Activated CD8-positive, alpha-beta memory T cell treated with anti-CD3 and anti-CD28 coated beads, Interleukin-2, amount 50 U/mL, for 1 hour (primary cell): Measurements from ENCODE around the gene SLC12A8.
A peak's percentile ranks its signal among the peaks of the same experiment; 100 is the strongest.

ENCODE experiments used
- DNase-seq: peaks from one replicate; pipeline ENCODE4 v3.0.0-alpha.2; 2020; ENCODE audit errors: extremely low read depth

The SLC12A8 gene

DNA sequence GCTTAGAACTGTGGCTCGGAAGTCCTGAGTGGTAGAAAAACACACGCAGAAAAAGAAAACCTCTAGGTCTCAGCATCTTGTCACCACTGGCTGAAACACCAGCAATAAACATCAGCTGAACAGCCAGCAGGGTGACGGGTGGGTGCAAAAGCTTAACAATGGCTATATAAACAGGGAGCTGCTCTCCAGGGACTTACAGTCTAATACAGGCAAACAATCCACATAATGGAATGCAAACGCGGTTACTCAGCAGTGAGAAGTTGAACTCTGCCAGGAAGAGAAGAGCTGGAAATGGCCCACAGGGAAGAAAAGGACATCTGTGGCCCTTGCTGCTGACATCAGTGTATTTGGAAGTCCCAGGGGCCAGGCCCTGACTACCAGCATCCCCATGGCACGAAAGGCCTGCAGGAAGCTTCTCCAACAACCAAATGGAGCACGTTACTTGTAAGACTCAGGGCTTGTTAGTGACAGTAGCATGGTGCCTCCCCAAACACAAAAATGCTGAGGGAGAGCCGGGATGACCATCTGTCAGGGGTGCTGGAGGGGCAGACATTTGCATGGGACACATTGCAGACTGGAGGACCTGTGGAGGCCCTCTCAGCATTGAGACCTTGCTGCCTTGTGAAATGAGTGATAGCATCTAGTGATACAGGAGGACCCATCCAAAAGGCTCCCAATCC lies 159.8 kb downstream of the SLC12A8 start:
- DNase-seq = no peak

DNA sequence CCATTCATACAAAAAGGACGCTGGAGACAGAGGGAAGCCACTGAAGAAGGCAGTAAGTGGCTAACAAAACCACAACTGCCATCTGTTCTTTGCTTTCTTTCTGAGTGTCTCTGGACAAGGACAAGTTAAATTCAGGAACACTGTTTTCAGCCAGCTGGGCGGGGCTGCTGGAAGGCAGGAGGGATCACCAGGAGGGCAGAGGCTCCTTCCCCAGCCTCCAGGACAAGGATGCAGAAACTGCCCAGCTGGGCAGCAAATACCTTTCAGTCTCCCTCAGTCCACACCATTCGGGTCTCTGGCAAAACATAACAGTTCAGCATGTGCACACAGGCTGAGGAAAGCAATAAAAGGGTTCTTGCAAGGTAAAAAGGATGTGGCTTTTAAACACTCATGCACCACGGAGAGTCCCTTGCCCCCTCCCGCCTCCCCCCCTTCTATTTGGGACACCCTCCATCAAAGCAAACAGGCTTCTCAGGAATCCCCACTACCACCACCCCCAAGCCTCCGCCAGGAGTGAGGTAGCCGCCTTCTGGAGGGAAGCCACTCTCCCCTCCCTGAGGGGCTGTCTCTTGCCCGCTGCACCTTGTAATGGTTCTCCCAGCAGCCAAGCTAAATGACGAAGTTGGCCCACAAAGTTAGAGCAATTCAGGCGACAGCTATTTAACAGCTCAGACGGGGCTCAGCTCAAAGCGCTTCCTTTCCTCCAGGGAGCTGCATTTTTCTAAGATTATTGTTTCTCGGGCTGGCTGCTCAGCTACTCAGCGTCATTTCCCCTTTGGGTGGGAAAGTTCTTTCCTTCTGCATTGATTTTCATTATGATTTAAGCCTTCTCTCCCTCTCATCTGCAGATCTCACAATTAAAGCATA lies 160.6 kb downstream of the SLC12A8 start:
- DNase-seq = peak; percentile 58

DNA sequence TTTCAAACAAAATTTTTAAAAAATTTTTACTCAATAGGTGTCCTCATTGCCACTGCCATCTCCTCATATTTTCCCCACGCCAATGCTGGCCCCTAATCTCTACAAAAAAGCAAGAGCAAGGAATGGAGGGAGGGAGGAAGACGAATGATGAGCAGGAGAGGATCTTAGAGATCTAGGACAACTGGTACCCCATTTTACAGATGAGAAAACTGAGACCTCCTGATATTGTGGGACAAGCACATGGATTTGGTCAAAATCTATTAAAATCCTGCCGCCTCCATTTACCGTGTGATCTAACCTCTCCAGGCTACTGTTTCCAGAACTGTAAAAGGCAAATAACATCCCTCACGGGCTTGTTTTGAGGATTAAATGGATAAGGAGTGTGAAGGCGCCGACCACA lies 161.3 kb downstream of the SLC12A8 start:
- DNase-seq = no peak

DNA sequence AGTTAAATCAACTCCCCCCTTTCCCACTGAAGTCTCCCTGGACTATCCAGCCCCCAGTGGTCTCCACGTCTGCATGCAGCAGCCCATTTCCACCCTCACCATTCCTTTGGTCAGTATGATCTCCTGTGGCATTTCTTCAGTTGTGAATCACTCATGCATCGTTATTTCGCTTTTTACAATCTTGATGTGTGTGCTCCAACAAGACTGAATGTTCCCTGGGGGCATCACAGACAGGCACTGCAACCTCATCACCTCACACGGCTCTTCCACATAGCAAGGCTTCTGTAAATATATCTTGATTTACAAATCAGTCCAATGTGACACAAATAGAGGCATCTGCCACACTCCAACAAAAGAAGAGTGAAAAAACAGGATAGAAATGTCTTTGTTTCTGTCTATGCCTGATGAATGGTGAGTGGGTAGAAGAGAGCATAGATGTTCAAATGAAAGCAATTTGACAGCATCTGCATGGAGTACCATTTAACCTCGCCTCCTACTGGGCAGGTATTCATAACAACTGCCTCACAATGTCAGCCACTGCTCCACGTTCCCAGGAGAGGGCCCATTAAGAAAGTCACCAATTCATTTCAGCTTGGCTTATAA lies 162.0 kb downstream of the SLC12A8 start:
- no peak for DNase-seq

DNA sequence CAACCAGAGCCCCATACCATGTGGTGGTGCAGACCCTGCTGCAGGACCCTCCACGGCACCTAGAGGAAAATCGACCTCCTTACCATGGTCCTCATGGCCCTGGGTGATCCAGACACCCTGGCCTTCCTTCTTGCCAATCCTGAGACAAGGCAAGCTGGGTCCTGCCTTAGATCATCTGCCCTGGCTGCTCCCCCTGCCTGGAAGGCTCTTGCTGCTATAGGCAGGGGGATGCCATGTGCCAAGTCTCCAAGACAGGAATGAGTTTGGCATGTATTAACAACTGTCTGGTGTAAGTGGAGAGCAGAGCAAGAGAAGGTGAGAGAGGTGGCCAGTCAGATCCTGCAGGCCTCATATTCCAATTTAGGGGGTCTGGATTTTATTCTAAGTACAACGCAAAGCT lies 164.3 kb downstream of the SLC12A8 start:
- no peak for DNase-seq

DNA sequence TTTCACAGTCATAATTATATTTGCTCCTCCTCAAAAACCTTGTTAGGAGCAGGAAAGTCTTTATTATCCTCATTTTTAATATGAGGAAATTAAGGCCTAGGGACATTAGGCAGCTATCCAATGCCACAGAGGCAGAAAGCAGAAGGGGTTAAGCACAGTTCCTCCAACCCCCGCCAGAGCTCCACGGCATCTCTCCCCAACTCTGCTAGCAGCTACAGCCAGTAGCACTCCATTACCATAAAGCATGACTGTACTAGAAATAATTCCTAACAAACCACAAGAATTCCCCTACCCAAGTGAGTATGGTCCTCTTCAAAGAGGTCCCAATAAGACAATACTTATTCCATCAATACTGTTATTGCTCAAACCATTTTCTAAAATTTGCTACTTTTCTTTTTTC lies 166.6 kb downstream of the SLC12A8 start:
- no peak for DNase-seq

DNA sequence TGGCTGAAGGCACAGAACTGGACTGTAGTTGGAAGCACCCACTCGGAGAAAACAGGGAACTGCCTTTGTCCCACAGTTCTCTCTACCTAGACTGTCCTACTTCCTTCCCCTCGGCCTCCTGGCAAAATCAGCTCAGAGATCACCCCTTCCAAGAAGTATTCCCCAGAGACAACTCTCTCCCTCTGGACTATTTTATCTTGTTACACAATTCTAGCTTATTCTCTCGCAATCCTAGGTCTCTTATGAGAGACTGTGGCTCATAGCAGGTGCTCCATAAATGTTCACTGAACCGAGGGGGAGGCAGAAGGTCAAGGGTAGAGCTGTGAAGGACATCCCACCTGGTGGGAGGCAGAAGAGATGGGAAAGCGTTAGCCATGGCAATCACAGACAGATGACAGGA lies 167.4 kb downstream of the SLC12A8 start:
- DNase-seq = no peak

DNA sequence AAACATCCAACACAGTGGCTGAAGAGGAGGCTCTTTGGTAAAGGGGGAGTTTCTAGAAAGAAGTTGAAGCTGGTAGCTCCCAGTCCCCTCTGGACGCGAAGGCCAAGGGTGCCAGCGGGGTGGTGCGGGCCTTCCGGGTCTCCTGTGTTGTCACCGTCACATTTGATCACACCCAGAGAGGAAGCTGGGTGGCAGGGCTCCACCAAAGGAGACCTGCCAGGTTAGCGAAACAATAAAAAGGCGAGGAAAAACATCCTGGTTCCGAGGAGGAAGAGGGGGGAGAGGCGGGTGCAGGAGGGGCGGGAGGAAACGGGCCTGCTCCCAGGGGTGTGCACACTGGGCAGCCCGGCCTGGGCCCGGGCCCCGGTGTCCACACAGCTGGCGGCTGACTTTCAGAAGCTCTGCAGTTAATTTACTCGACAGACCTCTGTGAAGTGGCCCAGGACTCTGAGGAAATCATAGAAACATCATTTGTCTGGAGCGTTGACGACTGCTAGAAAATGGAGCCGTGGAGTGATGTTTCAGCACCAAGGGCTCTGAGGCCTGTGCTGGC lies 168.9 kb downstream of the SLC12A8 start:
- DNase-seq = no peak

DNA sequence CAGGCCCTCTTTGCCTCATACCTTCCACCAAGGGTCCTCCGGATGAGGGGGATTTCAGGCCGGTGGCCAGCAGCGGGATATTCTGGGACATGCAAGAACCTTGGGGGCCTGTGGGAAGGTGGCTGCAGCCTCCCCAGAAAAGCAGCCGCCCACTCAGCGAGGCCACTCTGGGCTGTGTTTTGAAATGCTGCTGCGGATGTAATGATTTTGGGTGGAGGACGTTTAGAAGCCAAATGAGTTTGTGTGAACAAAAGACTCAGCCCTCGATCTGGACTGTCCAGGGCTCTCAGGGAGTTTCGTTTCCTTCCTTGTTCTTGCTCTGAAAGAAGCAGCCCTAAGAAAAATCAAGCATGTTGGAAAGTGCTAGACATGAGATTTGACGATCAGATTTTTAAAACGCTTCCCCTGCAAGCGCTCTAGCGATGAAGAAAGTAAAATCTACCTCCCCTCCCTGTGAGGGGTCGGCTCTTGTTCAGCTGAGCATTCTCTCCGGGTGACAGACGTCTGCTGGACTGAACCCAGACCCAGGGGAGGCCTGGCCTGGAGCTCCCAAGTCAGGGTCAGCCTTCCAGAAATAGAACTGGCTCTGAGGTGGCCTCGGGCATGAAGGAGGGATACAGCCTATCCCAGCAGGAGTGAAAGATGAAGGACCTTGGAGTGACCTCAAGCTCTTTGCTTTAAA lies 169.7 kb downstream of the SLC12A8 start:
- DNase-seq = no peak

DNA sequence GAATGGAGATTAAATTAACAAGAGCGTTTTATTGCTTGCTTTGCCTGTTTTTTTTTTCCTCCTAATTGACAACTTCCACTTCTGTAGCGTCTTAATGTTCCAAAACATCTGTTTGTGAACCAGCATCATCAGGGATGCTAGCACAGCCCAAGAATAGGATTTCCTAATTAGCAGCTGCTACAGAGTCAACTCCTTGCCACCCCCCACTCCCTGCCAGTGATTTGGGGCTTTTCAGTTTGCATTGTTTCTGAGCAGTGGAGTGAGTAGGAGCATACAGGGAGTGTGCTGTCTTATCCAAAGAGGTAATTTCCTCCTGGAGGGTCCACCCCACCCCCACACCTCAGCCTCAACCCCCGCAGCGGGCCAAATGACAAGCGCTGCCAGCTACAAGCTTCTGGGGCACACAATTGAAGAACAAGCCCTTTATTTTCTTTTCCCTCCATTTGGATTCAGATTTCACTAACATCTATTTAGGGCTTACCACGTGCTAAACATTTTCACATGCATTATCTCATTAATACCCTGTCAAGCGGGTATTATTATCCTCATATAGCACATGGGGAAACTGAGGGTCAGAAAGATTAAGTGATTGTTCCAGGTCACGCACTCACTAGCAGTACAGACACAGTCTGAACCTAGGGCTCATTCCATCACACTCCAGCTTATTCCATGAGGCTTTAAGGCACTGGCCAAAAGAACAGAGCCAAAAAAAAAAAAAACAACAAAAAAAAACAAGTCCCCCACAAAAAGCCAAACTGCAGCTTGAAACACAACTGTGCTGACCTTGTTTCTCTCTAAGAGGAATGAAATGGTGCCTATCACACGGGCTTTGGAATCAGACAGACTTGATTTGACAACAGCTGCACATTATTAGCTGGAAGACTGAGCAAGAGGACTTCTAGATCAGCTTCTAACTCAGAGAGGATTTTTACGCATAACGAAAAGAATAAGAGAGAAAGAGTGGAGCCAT lies 173.1 kb downstream of the SLC12A8 start:
- no peak for DNase-seq

DNA sequence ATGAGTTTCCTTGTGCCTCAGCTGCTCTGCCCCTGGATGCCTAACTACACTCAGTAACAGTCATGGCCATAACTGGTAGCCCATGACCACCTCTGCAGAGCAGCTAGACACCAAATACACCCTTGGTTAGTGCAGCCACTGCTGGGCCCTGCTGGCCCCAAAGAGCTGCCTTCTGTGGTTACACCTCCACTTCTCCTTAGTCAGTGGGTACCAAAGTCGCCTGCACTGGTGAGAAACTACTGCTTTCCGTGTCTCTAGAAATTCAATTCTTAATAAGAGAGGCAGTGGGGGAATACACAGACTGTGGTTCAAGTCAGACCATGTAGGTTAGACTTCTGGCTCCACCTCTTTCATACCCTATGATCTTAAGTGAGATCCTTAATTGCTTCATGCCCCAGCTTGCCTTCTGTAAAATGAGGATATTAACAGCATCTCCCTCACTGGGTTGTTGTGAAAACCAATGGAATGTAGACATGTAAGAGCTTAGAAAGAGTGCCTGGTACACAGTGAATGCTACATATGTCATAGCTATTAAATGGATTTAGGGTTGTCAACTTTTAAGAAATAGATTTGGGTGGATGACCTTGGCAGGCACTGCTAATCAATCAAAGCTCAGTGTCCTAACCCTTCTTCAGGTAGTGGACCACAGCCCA lies 174.9 kb downstream of the SLC12A8 start:
- no peak for DNase-seq

DNA sequence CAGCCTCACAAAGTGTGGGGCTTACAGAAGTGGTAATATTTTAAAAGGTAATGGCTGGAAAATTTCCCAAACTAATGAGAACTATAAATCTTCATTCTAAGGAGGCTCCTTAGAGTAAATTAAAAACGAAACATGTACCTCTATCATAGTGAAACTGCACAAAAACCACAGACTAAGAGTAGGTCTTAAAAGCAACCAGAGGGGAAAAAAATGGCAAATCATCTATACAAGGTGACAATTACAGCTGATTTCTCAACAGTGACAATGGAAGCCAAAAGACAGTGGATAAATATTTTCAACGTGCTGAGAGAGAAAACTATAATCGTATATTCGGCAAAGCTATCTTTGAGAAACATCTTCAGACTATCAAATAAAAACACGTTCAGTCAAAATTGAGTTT lies 177.3 kb downstream of the SLC12A8 start:
- no peak for DNase-seq

DNA sequence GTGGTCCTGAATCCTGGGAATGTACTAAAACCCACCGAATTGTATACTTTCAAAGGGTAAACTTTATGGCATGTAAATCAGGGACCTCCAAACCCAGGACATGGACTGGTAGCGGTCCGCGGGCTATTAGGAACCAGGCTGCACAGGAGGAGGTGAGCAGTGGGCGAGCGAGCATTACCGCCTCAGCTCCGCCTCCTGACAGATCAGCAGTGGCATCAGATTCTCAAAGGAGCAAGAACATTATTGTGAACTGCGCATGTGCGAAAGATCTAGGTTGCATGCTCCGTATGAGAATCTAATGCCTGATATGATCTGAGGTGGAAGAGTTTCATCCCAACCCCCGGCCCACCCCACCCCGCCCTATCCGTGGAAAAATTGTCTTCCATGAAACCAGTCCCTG lies 178.9 kb downstream of the SLC12A8 start:
- DNase-seq = no peak

DNA sequence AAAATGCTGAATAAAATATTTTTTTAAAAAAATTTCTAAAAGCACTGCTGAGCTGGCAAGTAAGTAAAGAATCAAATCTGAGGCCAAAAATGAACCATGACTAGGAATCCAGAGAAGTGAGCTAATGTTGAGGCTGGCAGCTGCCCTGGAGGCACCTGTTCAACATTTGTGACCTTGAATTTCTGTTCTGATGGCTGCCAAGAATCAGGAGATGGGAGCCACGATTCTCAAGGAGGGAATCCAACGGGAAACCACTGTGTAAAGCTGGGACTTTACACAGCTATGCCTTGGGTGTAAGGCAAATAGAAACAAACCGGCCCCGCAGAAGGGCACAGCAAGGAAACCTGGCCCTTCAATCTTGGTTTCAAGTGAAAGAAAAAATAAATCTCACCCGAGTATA lies 179.4 kb downstream of the SLC12A8 start:
- no peak for DNase-seq

DNA sequence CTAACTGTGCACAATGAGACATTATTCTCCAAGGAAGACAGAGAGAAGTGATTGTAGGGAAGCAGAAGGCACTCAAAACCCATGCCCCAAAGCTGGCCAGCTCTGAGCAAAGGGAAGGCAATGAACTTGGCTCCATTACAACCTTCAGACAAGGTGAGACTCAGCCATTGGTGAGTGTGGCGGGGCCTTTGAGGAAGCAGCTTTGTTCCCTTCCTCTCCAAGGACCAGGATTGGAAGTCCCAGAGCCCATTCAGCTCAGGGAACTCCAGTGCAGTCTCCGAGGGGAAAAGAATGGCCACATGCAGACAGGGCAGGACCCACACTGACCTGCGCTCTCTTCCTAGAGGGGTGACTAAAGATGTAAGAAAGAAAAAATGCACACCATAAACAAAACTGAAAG lies 179.9 kb downstream of the SLC12A8 start:
- no peak for DNase-seq
